Type B pancreatic cell (in vitro differentiated cells): ENCODE results near the gene FERD3L. TPM values are rescaled to one million over a fixed set of nuclear protein-coding genes. Genes with fewer than 3 reads are reported as not detected.

Experiments
- DNase-seq: peaks from one replicate; pipeline ENCODE4 v3.0.0; 2021; ENCODE audit warnings: mixed read lengths; ENCODE audit not compliant: unreplicated experiment; ENCODE audit errors: extremely low spot score
- H3K27ac Mint-ChIP-seq: 2 replicates; pipeline ENCODE4 v1.8.0; 2021; ENCODE audit warnings: mild to moderate bottlenecking, mixed read lengths
- H3K27me3 Mint-ChIP-seq: 2 replicates; pipeline ENCODE4 v1.8.0; 2021; ENCODE audit warnings: mixed read lengths
- H3K36me3 Mint-ChIP-seq: 2 replicates; pipeline ENCODE4 v1.8.0; 2021; ENCODE audit warnings: mixed read lengths
- H3K4me1 Mint-ChIP-seq: one replicate; pipeline ENCODE4 v1.8.0; 2021; ENCODE audit warnings: mixed read lengths; ENCODE audit not compliant: unreplicated experiment
- H3K4me3 Mint-ChIP-seq: 2 replicates; pipeline ENCODE4 v1.8.0; 2021; ENCODE audit warnings: mild to moderate bottlenecking, mixed read lengths
- H3K9me3 Mint-ChIP-seq: 2 replicates; pipeline ENCODE4 v1.8.0; 2021; ENCODE audit warnings: mixed read lengths
- total RNA-seq: library from RNA; stranded (reverse); gene quantifications from 2 replicates; pipeline ENCODE4 v1.2.1, GENCODE V29; 2021; ENCODE audit warnings: low replicate concordance
- TF ChIP-seq, protein P1 (sequence below): fragments of 200-600 bp; sonication (generic); conservative IDR thresholded peaks from 2 replicates; pipeline ENCODE4 v1.5.0; 2021; ENCODE audit warnings: antibody characterized with exemption, mild to moderate bottlenecking

Gene FERD3L
- total RNA-seq, 1 donor from 2014 or later, result not detected

DNA sequence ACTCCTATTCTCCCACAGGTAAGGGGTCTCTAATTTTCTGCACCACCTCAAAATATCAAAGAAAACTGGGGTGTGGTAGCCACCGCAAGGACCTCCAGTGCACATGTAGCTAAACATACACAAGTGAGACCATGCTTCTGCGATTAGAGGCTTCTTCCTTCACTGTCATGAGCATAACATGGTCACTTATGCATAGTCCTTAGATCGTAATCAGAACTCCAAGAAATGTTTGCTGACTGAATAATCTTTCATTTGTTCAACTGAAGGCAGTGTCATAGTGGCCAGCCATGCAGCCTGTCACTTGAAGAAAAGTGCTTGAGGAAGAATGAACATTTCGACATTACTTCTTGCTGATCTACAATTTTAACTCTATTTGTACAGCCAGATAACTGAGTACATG is 42.3 kb downstream of the FERD3L start:
- H3K27me3 Mint-ChIP-seq, result peaks cover 75% of the 10 kb centered on the region
- TF ChIP-seq, protein P1, sequence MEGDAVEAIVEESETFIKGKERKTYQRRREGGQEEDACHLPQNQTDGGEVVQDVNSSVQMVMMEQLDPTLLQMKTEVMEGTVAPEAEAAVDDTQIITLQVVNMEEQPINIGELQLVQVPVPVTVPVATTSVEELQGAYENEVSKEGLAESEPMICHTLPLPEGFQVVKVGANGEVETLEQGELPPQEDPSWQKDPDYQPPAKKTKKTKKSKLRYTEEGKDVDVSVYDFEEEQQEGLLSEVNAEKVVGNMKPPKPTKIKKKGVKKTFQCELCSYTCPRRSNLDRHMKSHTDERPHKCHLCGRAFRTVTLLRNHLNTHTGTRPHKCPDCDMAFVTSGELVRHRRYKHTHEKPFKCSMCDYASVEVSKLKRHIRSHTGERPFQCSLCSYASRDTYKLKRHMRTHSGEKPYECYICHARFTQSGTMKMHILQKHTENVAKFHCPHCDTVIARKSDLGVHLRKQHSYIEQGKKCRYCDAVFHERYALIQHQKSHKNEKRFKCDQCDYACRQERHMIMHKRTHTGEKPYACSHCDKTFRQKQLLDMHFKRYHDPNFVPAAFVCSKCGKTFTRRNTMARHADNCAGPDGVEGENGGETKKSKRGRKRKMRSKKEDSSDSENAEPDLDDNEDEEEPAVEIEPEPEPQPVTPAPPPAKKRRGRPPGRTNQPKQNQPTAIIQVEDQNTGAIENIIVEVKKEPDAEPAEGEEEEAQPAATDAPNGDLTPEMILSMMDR, result no peak
- peak overlapping the region; percentile 14 for H3K4me3 Mint-ChIP-seq
- H3K36me3 Mint-ChIP-seq, result peaks cover 7% of the 10 kb centered on the region
- H3K9me3 Mint-ChIP-seq, result peaks cover 4% of the 10 kb centered on the region
- H3K4me1 Mint-ChIP-seq, result peaks cover 27% of the 10 kb centered on the region
- H3K27ac Mint-ChIP-seq, result no peak overlapping the region
- DNase-seq, result no peak

DNA sequence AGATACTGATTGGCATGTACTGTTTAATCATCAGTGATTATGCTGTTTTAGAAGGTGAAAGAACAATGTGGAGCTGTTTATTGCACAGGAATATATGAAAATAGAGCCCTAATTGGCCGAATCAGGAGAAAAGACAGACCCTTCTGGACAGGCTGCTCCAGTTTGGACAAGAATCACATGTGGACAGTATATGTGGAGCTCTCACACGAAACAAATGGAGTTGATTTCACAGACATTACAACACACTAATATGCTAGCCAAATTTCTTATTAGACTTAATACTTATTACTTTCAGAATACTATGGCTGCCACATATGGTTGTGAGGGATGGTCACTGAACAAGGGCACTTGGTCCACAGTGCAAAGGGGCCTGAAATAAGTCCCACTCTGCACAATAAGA is 43.3 kb downstream of the FERD3L start:
- peaks cover 4% of the 10 kb centered on the region for H3K9me3 Mint-ChIP-seq
- peaks cover 73% of the 10 kb centered on the region for H3K27me3 Mint-ChIP-seq
- no peak for DNase-seq
- H3K4me3 Mint-ChIP-seq, result no peak overlapping the region
- H3K27ac Mint-ChIP-seq, result no peak overlapping the region
- peaks cover 20% of the 10 kb centered on the region for H3K4me1 Mint-ChIP-seq
- H3K36me3 Mint-ChIP-seq, result peaks cover 7% of the 10 kb centered on the region
- TF ChIP-seq, protein P1, result no peak

DNA sequence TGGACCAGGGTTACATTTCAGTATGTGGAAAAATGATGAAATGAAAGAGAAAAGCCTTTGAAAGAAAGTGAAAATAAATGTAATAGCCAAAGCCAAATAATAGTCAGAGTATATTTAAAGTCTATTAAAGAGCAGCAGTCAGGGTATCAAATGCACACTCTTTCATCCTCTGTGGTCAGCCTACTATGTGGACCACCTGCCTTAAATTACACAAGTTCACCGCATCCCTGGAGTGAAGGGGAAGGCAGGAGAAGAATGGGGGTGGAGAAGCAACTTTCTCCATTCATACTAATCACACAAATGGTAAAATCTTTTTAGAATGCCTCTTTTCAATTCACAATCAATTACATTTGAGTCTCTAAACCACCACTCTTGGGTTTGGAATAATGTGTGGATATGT is 43.7 kb downstream of the FERD3L start:
- Mint-ChIP-seq H3K4me3 (no peak overlapping the region), H3K36me3 (peaks cover 7% of the 10 kb centered on the region), H3K4me1 (peaks cover 19% of the 10 kb centered on the region), H3K27ac (no peak overlapping the region), H3K27me3 (peaks cover 69% of the 10 kb centered on the region), H3K9me3 (peaks cover 4% of the 10 kb centered on the region)
- TF ChIP-seq, protein P1, result no peak
- no peak for DNase-seq

GRCh38 chr7:19099924-19100323 is 45.3 kb downstream of the FERD3L start:
- TF ChIP-seq, protein P1, result no peak
- DNase-seq, result no peak
- Mint-ChIP-seq H3K9me3 (peaks cover 3% of the 10 kb centered on the region), H3K4me3 (no peak overlapping the region), H3K27me3 (peaks cover 53% of the 10 kb centered on the region), H3K27ac (no peak overlapping the region), H3K4me1 (peaks cover 14% of the 10 kb centered on the region), H3K36me3 (peaks cover 7% of the 10 kb centered on the region)

GRCh38 chr7:19099194-19099593 is 46.0 kb downstream of the FERD3L start:
- Mint-ChIP-seq H3K36me3 (peaks cover 7% of the 10 kb centered on the region), H3K4me1 (peaks cover 14% of the 10 kb centered on the region), H3K27me3 (peaks cover 46% of the 10 kb centered on the region), H3K27ac (no peak overlapping the region), H3K4me3 (no peak overlapping the region), H3K9me3 (no peaks in the 10 kb centered on the region)
- no peak for DNase-seq
- TF ChIP-seq, protein P1, result no peak

DNA sequence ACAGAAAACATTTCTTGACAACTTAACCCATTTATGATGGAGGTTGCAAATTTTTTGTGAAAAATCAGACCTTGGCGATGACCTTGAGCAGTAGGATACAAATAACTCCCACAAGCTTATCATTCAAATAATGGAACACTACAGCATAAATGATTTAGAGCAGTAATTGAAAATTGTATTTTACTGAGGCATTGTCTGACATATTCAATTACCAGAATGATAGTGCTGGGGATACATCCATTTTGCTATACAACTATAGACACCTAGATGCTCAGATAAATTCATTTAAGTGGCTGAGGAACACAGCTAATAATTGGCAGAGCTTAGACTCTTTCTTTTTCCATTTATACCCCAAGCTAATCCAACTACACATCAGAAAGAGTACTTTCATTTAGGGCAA is 46.7 kb downstream of the FERD3L start:
- no peak for DNase-seq
- Mint-ChIP-seq H3K36me3 (peaks cover 7% of the 10 kb centered on the region), H3K9me3 (no peaks in the 10 kb centered on the region), H3K27ac (no peak overlapping the region), H3K4me1 (peaks cover 17% of the 10 kb centered on the region), H3K4me3 (no peak overlapping the region), H3K27me3 (peaks cover 41% of the 10 kb centered on the region)
- TF ChIP-seq, protein P1, result no peak
